ENCODE data around the gene KCND3. TPM values are rescaled to one million over a fixed set of nuclear protein-coding genes. Genes with fewer than 3 reads are reported as not detected.
A peak's percentile ranks its signal among the peaks of the same experiment; 100 is the strongest.

KCND3 gene
- total RNA-seq, 1 donor from 2014 or later = 2.1 TPM

DNA sequence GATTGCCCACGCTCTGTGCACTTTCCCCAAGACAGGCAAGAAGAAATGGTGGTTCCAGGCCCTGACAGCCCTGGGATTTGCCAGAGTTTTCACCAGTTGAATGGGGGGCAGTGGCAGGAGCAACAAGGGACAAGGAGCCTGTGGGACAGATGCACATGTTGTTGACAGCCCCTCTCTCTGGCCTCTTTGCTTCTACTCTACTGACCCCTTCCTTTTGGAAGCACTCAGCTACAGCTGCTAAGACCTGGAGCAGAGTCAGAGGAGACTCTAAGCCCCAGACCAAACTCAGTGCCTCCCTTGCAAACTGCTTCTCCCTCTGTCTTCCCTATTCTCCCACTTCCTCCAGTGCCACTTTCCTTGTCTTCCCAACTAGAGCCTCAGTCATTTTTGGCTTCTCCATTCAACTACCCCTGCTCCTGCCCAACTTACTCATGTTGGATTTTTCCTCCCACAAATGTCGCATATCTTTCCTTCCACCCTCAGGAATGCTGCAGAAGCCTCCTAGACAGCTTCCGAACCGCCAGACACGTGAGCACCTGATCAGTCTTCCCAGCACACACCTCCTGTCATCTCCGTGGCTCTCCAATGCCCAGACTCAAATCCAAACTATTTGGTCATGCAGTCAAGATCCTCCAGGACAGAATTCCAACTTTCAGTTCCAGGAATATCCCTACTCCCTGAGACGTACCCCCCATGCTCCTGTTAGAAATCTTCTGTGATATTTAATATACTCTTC lies 259.4 kb downstream of the KCND3 start:
- Mint-ChIP-seq H3K9me3 (ENCODE audit: unreplicated experiment) (no peaks in the 10 kb centered on the region), H3K4me3 (ENCODE audit: unreplicated experiment) (no peak overlapping the region), H3K4me1 (ENCODE audit: unreplicated experiment) (peaks cover 7% of the 10 kb centered on the region), H3K36me3 (ENCODE audit: unreplicated experiment) (no peaks in the 10 kb centered on the region), H3K27ac (ENCODE audit: unreplicated experiment) (peak overlapping the region; percentile 20), H3K27me3 (ENCODE audit: unreplicated experiment) (no peaks in the 10 kb centered on the region)
- TF ChIP-seq, protein P1, sequence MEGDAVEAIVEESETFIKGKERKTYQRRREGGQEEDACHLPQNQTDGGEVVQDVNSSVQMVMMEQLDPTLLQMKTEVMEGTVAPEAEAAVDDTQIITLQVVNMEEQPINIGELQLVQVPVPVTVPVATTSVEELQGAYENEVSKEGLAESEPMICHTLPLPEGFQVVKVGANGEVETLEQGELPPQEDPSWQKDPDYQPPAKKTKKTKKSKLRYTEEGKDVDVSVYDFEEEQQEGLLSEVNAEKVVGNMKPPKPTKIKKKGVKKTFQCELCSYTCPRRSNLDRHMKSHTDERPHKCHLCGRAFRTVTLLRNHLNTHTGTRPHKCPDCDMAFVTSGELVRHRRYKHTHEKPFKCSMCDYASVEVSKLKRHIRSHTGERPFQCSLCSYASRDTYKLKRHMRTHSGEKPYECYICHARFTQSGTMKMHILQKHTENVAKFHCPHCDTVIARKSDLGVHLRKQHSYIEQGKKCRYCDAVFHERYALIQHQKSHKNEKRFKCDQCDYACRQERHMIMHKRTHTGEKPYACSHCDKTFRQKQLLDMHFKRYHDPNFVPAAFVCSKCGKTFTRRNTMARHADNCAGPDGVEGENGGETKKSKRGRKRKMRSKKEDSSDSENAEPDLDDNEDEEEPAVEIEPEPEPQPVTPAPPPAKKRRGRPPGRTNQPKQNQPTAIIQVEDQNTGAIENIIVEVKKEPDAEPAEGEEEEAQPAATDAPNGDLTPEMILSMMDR (IDR thresholded peaks at IDR 0.05) = no peak
- peak; percentile 56 for DNase-seq (ENCODE audit: extremely low spot score, unreplicated experiment)

DNA sequence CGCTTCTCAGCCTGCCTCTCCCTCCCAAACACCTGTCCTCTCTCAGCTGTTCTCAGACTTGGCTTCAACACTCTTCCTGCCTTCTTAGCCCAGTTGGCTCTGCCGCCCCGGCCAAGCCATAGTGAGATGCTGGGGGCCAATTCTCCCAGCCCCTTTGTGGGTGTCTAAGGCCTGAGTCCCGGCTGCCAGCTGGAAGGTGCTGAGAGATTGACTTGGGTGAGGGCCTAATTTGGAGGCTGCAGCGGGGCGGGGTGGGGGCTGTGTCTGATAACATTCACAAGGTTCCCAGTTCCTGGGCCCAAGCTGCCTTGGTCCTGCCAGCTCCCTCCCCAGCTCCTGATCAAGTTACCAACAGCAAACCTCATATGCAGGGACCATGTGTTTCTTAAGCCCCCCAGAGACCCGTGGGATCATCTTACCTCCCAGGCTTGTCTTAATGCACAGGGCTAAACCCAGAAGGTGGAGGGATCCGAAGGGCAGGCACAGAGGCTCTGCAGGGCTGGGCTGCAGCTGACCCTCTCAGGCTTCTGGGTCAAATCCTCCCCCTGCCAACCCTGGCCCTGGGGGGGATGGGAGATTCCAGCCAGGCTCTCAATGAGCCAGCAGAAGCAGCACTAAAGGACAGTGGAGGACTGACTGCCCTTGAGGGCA lies 260.1 kb downstream of the KCND3 start:
- Mint-ChIP-seq H3K36me3 (ENCODE audit: unreplicated experiment) (no peaks in the 10 kb centered on the region), H3K27ac (ENCODE audit: unreplicated experiment) (no peak overlapping the region), H3K4me3 (ENCODE audit: unreplicated experiment) (no peak overlapping the region), H3K27me3 (ENCODE audit: unreplicated experiment) (no peaks in the 10 kb centered on the region), H3K9me3 (ENCODE audit: unreplicated experiment) (no peaks in the 10 kb centered on the region), H3K4me1 (ENCODE audit: unreplicated experiment) (peaks cover 11% of the 10 kb centered on the region)
- DNase-seq (ENCODE audit: extremely low spot score, unreplicated experiment) = peak; percentile 80
- TF ChIP-seq, protein P1 (IDR thresholded peaks at IDR 0.05) = no peak

DNA sequence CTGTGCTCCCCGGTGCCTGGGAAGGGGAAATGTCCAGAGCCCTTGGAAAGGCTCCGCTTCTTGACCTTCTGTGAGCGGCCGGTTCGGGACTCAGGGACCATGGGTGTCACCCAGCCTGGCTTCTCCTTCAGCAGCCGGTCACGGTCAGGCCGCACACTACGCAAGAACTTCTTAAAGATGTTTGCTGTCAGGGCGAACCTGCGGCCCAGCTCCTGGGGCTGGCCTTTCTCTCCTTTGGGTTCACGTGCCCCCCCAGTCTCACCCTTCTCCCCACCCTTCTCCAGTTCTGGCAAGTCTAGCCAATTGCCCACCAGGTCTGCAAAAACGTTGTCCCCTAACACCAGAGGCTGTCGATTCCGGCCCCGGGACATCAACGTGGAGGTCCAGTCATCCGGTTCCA lies 262.4 kb downstream of the KCND3 start:
- H3K4me1 Mint-ChIP-seq (ENCODE audit: unreplicated experiment) = peaks cover 5% of the 10 kb centered on the region
- no peaks in the 10 kb centered on the region for H3K27me3 Mint-ChIP-seq (ENCODE audit: unreplicated experiment)
- no peaks in the 10 kb centered on the region for H3K9me3 Mint-ChIP-seq (ENCODE audit: unreplicated experiment)
- DNase-seq (ENCODE audit: extremely low spot score, unreplicated experiment) = no peak
- TF ChIP-seq, protein P1 (IDR thresholded peaks at IDR 0.05) = no peak
- no peak overlapping the region for H3K4me3 Mint-ChIP-seq (ENCODE audit: unreplicated experiment)
- H3K36me3 Mint-ChIP-seq (ENCODE audit: unreplicated experiment) = no peaks in the 10 kb centered on the region
- no peak overlapping the region for H3K27ac Mint-ChIP-seq (ENCODE audit: unreplicated experiment)

DNA sequence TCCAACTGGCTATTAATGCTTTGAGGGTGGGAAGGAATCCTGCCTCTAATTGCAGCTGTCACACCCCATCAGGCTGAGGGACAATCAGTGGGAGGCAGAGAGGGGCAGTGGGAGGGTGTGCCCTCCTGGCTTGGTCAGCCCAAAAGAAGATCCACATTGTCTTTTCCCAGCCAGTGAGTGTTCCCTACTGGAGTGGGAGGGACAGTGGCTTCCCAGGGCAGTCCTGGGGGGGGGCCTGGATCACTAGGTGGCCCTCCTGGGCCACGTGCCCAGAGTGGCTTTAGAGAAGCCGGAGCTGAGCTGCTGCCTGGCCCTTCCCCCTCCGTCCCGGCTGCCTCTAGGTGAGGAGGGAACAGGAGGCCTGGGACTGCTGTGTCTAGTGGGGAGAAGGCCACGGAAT lies 264.3 kb downstream of the KCND3 start:
- Mint-ChIP-seq H3K9me3 (ENCODE audit: unreplicated experiment) (no peaks in the 10 kb centered on the region), H3K27ac (ENCODE audit: unreplicated experiment) (no peak overlapping the region), H3K4me3 (ENCODE audit: unreplicated experiment) (no peak overlapping the region)

DNA sequence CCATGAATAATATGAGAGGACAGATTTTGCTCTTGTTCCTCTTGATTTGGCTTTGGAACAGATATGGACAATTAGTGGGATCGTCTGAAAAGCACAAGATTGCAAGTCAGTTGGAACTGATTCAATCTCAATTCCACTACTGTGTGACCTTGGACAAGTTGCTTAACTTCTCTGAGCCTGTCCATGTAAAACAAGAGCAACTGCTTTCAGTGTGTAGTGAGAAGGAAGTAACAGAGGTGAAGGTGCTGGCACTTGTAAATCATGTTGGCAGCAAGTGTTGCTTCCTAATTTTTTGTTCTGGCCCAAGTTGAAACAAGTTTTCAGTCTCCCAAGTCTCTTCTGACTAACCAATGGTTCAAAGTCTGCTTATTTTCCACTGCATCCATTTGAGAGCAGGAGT lies 265.6 kb downstream of the KCND3 start:
- no peak for DNase-seq (ENCODE audit: extremely low spot score, unreplicated experiment)
- no peak overlapping the region for H3K4me3 Mint-ChIP-seq (ENCODE audit: unreplicated experiment)
- peaks cover 18% of the 10 kb centered on the region for H3K4me1 Mint-ChIP-seq (ENCODE audit: unreplicated experiment)
- H3K9me3 Mint-ChIP-seq (ENCODE audit: unreplicated experiment) = no peaks in the 10 kb centered on the region
- TF ChIP-seq, protein P1 (IDR thresholded peaks at IDR 0.05) = no peak
- H3K27me3 Mint-ChIP-seq (ENCODE audit: unreplicated experiment) = no peaks in the 10 kb centered on the region
- H3K27ac Mint-ChIP-seq (ENCODE audit: unreplicated experiment) = no peak overlapping the region
- H3K36me3 Mint-ChIP-seq (ENCODE audit: unreplicated experiment) = no peaks in the 10 kb centered on the region

More for the DNA sequence above, 264.3 kb downstream of the KCND3 start:
- TF ChIP-seq, protein P1 (IDR thresholded peaks at IDR 0.05) = no peak
- Mint-ChIP-seq H3K36me3 (ENCODE audit: unreplicated experiment) (no peaks in the 10 kb centered on the region), H3K27me3 (ENCODE audit: unreplicated experiment) (no peaks in the 10 kb centered on the region), H3K4me1 (ENCODE audit: unreplicated experiment) (peaks cover 18% of the 10 kb centered on the region)
- peak; percentile 71 for DNase-seq (ENCODE audit: extremely low spot score, unreplicated experiment)
